HG02840 (cell line): Measurements from ENCODE around the gene KDM4B.

Source experiments
- ATAC-seq: cut with Tn5 transposase; IDR thresholded peaks from one replicate; pipeline ENCODE4 v1.9.1; 2021; ENCODE audit warnings: mild to moderate bottlenecking, moderate library complexity, moderate number of reproducible peaks; ENCODE audit not compliant: unreplicated experiment, low FRiP score

KDM4B gene

GRCh38 chr19:5081443-5082161, 112.7 kb downstream of the KDM4B start:
- ATAC-seq, result no peak

DNA sequence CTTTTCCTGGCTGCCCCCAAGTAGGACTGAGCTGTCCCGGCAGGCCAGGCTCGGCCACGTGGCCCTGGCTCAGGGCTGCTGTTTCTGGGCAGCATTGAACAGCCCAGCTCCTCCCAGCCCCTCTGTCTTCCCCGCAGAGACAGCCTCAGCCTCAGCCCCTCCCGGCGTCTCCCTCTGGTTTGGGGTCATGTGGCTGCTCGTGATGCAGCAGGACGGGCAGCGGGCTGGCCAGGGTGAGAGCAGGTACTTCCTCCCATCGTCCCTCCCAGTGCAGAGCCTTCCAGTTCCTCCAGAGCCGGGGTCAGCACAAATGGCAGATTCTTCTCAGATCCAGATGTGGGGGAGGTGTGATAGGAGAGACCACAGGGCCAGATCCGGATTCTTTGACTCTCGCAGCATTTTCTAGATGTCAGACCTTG, 114.6 kb downstream of the KDM4B start:
- no peak for ATAC-seq

DNA sequence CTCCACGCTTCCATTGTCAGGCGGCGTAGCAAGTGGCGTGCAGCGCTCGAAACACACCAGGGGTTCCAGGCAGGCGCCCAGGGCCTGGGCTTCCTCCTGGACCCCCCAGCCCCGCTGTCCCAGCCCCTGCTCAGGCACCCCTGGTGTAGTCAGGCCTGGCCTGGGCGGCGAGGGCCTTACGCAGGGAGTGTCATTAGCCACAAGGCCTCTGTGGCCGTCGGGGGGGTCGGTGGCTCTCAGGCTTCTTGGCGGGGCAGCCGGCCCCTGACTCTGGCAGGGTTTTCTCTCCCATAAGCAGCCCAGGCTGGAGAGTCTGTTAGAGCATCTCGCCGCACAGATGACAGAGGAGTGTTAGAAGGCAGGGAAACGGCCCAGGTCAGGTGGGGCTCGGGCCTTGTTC, 116.7 kb downstream of the KDM4B start:
- ATAC-seq, result no peak

- ATAC-seq, result no peak
These were observed 117.3 kb downstream of the KDM4B start for GRCh38 chr19:5086230-5086629.

DNA sequence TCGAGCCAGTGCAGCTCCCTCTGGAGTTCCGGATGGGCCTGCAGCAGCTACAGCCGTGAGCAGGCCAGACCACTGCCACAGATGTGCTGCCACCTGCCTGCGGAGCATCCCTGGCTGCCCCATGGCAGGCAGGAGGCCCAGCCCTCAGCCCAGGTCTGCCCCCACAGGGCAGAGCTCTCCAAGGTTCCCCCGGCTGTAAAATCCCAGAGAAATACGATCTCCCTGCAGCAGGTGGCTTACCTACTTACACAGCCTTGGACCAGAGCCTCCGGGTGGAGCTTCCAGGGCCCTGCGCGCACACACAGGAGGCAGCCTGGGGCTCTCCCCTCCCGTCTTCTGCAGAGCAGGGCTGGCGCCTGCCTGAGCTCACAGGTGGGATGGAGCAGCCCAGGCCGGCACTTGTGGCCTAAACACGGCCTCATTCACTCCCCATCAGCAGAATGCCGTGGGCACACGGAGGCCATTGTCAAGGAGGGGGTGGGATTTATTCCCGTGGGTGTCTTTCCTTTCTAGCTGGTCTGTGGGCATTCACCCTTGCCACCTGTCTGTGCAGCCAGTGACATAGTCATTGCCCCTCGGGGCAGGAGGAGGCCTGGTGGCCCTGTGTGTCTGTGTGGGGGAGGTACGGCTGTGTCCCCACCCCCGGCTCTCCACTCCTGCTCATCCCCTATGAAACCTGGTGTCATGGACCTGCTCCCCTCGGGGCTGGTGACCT, 118.0 kb downstream of the KDM4B start:
- ATAC-seq, result no peak

DNA sequence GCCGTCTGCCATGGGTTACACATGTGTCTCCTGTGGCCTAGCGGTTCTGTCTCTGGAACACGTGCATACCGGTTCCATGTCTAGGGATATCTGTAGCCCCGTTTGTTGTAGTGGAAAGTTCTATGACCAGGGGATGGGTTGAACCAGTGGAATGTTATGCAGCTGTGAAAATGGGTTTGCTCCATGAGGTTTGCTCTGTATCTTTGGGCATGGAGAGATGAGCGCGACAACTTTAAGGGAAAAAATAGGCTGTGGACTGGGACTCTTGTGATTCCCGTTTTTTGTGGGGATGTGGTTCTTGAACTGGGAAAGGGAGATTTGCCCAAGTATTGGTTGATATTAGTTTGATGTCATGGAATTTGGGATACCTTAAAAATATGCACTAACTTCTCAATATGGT, 120.4 kb downstream of the KDM4B start:
- no peak for ATAC-seq

GRCh38 chr19:5090465-5091017, 121.6 kb downstream of the KDM4B start:
- no peak for ATAC-seq

DNA sequence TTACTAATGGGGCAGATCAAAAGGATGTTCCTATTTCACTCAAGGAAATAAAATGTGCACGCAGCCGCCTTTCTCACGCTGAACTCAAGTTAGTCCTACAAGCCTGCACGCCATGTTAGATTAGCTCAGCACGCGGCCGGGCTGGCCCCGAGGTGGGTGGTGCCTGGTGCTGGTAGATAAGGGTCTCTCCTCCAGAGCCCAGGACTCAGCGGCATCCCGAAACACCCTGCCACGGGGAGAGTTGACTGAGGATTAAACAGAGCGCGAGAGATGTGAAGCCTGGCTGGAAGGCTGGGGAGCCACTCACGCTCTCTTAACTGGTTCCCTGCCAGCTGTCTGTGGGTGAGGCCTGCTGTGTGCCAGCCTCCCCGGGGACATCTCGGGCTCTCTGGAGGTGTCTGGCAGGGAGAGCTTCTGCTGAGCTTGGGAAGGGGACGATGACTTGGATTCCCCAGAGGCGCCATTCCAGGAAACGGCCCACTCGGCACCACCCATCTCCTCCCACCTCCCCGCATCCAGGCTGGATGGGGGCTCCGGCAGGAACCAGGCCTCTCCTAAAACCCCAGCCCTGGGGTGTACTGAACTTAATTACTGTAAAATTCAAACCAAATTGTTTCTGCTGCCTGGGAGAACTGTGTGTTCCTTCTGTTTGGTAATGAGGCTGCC, 122.2 kb downstream of the KDM4B start:
- ATAC-seq, result no peak

DNA sequence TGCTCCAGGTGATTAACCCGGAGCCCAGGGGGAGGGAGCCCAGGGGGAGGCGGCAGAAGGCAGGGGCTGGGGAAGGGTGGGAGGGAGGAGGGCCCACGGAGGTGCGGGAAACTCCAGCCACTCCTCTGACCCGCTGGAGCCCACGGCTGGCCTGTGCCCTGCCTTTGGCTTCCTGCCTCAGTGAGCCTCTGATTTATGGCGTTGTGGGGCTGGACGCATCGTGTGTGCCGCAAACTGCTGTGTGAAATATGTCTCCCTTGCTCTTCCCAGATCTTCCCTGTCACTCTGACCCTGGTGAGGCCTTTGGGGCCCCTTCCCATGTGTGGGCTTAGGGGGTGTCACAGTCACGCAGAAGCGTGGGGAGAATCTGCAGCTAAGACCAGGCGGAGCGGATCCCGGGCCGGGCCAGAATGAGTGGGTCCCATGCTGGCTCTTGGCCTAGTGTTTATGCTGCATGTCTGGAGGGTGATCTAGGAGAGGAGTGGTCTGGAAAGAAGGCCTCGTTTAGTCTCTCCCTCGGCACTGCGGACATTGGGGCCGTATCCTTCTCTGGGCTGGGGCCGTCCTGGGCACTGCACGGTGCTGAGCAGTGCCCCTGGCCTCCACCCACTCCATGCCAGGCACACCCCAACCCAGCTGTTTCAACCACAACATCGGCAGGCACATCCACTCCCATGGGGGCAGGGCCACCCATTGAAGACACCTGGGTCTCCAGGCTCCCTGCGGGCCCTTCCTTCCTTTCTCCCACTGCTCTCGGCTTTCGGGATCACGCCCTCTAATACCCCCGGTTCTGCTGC, 123.0 kb downstream of the KDM4B start:
- ATAC-seq, result no peak

GRCh38 chr19:5092481-5092843, 123.5 kb downstream of the KDM4B start:
- no peak for ATAC-seq

- ATAC-seq, result no peak
These were observed 124.5 kb downstream of the KDM4B start for GRCh38 chr19:5093297-5093928.

DNA sequence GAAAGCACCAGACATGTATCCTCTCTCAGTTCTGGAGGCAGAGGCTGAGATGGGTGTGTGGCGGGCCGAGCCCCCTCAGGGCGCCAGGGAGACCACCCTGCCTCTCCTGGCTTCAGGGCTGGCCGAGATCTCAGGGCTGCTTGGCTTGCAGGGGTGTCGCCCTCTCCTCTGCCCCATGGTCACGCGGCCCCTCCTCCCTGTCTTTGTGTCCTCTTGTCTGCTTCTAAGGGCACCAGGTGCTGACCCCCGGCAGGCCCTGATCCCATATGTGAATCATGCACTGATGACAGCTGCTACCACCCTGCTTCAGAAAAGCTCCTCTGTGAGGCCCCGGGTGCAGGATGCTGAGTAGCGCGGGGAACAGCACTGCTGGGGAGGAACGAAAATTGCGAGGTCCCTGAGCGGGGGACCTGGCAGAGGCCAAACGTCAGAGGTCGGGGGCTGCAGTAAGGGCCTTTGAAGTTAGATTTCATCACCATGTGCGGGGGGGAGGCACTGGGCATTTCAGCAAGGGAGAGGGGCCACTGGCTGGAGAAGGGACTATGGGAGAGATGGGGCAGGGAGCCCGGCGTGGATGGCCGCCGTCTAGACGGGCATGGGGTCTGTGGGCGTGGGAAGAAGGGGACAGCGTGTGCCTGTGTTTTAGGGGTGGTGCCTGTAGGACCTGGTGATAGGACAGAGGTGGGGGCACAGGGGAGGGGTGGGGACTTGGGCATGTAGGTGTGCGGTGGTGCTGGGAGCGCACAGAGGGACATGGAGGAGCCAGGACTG, 125.2 kb downstream of the KDM4B start:
- no peak for ATAC-seq

- ATAC-seq, result no peak
These were observed 126.1 kb downstream of the KDM4B start for GRCh38 chr19:5094768-5095567.

DNA sequence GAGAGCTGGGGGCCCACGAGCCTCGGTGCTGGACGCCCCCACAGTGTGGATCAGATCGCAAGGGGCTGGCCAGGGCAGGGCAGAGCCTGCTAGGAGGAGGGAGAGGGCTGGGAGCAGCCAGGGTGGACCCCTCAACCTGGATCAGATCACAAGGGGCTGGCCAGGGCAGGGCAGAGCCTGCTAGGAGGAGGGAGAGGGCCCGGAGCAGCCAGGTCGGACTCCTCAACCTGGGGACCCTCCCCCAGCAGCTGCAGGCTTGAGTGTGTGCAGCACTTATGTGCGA, 126.6 kb downstream of the KDM4B start:
- no peak for ATAC-seq

GRCh38 chr19:5096536-5096935, 127.6 kb downstream of the KDM4B start:
- ATAC-seq, result no peak

DNA sequence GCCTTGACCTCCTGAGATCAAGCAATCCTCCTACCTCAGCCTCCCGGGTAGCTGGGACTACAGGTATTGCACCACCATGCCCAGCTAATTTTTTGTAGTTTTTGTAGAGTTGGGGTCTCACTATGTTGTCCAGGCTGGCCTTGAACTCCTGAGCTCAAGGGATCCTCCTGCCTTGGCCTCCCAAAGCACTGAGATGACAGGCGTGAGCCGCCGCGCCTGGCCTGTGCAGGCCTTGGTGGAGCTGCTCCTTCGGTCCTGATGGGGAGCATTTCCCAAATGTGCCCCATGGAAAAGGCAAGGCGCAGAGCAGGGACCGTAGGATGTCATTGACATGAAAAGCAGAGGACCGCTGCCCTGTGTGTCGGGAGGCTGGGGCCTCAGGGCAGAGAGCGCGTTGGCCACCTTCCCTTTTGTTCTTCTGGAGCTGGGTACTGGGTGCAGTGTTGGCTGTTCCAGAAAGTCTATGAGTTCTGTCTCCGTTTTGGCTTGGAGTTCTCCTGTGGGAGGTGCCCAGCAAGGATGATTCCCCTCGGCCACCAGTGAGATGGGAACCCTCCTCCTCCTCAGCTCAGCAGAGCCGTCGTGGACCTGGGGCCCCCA, 128.5 kb downstream of the KDM4B start:
- ATAC-seq, result no peak

DNA sequence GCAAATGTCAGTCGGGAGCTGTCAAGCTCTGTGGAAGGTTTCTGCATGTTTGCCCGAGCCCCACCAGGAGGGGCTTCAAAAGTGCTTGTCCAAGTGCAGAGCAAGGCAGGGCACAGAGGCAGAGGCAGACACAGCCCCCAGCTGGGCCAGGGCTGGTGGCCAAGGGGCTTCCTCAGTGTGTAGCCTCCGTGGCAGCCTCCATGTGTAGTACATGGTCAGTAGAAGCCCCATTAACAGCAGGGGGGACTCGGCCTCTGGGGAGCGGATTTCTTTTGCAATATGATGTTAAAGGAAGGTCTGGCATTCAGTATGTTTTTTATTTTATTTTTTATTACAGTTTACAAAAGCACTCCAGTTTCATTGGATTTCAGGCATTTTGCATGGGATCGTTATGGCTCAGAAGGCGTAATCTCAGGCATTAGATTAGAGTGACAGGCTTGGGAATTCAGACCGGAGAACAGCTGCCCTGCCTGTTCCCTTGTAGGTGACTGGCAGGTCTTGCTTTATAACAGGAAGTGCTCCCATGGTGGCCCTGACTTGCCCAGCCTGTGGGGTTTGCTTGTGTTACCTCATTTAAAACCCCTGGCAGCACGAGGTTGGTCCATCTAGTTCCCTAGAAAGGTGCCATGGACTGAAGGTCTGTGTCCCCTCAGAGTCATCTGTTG, 129.2 kb downstream of the KDM4B start:
- ATAC-seq, result no peak

DNA sequence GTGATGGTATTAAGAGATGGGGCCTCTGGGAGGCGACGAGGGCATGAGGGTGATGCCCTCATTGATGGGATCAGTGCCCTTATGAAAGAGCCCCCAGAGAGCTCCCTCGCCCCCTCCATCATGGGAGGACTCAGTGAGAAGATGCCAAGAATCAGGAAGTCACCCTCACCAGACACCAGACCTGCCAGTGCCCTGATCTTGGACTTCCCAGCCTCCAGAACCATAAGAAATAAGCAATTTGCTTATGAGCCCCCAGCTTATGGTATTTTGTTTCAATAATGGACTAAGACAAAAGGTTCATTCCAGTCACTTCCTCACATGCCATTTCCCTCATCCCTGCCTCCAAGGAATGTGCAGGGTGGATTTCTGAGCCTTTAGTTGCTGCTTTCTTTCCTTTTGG, 129.7 kb downstream of the KDM4B start:
- no peak for ATAC-seq
